Stimulated activated CD4-positive, alpha-beta T cell treated with anti-CD3 and anti-CD28 coated beads, Interleukin-4, amount 100 ng/mL, for 48 hours (primary cell): ENCODE data around the gene SPATA17.
"Not testable (repeated sequence)": the region's sequence is repeated elsewhere in the genome, so short reads cannot be mapped to it uniquely, and the experiment has no call there.

Experiments
- DNase-seq, 2 donors: peaks; one replicate each; pipeline ENCODE4 v3.0.0-alpha.2; 2020; ENCODE audit warnings: low read depth in 2 of 2

Gene SPATA17

DNA sequence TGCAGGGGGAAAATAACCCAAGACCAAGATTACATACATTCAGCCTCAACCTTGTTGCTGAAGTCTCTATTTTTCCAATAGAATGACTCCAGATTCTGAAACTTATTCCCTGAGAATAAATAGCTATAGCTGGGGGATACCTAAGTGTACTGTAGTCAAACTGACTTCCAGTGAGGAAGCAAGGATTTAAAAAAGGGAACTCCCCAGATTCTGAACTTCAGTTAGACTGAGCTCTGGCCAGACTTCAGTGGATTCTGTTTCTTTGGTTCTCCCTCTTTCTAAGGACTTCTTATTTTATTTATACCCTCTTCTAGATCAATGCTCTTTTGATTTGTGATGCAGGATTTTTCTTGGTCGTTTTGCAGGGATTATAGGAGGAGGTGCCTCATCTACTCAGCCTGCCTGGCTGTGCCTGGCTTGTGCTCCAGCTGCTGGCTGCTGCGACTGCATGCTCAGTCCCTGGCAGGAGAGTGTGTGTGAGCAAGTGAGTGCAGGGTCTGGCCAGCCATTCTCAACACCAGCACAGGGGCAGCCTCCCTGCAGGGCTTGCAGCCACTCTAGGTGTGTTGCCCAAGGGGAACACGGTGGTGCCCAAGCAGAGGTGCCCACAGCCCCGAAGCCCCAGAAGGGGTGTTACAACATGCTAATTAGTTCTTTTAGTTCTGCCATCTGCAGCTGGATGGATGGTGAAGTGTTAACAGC, 43.0 kb downstream of the SPATA17 start:
- DNase-seq, result no peak

DNA sequence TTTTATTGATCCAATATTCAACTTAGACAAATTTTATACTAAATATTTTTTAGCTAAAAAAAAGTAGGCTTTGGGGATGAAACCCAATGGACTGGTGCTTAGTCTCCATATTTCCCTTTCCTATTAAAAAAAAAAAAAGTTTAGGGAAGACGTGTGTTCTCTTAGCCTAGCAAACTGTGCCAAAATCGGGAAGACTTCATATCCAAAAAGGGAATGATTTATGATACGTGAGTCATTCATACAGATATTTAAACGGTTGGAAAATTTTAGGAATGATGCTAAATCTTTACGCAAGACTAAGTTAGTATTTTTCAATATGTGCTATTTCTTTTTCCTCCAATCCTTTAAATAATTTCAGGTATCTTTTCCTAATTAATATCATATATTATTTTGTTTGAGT, 50.7 kb downstream of the SPATA17 start:
- DNase-seq, result no peak

DNA sequence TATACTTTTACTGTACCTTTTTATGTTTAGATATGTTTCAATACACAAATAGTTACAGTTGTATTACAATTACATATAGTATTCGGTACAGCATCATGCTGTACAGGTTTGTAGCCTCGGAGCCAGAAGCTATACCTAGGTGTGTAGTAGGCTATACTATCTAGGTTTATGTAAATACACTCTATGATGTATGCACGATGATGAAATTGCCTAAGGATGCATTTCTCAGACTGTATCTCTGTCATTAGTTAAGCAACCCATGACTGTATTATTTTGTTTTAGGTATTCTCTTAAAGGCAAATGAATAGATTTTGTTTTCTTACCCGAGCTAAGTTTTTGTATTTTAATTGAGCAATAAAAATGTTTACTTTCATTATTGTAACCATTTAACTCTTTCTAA, 56.4 kb downstream of the SPATA17 start:
- no peak for DNase-seq

DNA sequence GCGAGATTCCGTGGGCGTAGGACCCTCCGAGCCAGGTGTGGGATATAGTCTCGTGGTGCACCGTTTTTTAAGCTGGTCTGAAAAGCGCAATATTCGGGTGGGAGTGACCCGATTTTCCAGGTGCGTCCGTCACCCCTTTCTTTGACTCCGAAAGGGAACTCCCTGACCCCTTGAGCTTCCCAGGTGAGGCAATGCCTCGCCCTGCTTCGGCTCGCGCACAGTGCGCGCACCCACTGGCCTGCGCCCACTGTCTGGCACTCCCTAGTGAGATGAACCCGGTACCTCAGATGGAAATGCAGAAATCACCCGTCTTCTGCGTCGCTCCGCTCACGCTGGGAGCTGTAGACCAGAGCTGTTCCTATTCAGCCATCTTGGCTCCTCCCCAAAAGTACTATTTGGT, 65.0 kb downstream of the SPATA17 start:
- not testable (repeated sequence) for DNase-seq

DNA sequence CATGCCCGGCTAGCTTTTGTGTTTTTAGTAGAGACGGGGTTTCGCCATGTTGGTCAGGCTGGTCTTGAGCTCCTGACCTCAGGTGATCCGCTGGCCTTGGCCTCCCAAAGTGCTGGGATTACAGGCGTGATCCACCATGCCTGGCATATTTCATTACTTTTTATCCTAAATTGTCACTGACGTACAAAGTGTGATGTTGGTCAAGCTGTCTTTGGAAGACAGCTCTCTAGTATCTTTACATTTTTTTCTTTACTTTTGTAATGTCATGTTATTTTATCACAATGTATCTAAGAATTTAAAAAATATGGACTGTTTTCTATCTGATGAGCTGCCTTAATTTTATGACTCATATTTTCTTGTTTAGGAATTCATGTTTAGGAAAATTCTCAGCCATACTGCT, 72.2 kb downstream of the SPATA17 start:
- no peak for DNase-seq

DNA sequence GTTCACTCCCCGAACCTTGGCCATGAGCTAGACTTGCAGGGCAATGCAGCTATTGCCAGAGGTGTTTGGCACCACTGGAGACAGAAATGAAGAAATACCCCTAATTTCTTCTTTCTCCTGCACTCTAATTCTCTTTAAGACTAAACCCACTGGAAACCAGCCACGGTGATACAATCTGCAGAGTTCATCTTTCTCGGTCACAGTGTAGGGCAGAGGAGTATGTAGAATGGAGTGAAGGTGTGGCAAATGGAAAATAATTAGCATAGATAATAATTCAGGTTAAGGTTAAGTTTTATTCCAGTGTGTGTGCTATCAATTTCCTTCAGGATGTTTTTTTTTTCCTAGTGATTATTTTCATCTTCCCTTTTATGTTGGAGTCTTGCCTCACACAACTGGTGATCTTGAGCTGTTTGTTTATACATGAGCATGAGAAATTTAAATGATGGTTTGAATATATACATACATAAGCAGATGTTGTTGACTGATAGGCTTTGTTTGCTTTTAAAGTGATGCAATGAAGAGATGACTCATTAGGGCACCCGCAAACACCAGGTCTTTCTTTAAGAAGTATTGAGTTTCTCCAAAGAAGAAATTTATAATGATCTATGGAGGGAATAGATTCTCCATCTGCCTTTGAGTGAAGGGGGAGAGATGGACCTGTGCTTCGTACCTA, 81.9 kb downstream of the SPATA17 start:
- no peak for DNase-seq

DNA sequence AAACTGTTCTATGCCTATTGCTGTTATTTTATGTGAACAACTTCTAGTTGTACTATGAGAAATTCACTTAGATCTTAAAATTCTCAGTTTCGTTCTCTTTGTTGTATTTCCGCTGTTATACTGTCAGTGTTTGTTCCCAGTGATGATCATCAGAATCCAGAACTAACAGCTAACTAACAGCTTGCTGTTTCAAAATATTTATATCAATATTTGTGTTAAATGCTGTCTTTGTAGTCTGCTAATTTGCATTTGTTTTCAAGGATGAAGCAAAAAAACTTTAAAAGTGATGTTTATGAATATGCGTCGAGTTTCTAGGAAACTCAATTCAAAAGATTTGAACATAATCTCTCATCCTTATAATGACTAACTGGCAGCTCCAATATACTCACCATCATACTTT, 84.5 kb downstream of the SPATA17 start:
- no peak for DNase-seq

DNA sequence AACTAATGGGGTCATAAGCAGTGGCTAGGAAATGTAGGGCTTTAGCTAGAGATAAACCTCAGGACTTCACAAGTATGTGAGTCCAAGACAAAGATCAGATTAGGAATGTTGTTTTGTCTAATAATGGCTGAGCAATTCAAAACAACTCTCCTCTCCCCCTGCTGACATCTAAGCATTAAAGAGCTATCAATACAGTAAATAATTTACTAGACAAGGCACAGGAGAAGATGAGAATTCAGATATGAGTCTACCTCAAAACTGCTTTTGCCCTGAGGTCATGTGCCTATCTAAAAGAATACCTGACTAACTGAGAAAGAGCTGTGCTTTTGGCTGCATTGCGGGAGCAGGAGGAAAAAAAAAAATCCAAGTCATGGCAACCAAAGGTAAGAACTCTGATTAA, 86.8 kb downstream of the SPATA17 start:
- no peak for DNase-seq

DNA sequence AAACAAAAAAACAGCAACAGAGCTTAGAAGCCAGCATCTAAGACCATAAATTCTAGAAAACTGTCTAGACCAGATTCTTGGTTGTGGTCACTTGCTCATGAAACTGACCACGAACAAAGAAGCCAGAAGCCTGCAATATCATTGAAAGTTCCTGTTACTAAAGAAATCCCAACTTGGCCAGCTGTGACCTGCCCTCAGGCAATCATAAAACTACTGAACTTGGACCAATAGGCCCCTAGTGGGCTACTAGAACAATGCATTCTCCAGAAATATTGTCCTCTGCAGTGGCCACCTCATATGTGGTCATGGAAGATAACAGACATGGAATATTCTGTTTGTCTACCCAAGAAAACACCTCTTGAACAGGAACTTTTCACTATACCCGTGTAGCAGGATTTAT, 87.7 kb downstream of the SPATA17 start:
- DNase-seq, result no peak

DNA sequence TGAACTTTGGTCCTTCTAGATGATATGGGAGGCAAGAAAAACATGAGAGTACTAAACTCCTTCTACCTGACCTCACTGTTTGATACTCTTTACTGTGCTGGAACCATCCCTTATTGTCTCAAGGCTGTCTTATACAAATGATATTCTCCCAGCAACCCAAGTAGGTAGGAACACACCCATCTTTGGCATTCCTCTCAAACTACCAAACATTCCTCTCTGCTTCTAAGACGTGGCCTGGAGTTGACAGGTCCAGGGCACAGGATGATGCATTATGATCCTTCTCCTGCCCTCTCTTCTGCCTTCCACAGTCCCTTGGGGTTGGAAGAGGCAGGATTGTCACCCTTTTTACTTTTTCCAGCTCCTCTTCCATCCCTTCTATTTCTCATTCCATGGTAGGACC, 90.5 kb downstream of the SPATA17 start:
- DNase-seq, result no peak

DNA sequence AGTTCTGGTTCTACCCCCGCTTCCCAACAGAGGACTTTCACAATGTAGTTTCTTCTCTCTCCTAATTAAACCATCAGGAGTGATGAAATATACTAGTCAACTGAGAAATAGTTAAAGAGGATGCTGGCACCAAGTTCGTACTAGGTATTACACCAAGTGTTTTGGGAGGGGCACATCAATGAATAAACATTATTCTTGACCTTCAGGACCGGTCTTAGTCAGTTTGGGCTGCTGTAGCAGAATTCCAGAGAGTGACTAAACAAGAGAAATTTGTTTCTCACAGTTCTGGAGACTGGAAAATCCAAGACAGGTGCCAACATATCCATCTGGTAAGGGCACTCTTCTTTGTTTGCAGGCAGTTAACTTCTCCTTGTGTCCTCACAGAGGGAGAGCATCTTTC, 103.8 kb downstream of the SPATA17 start:
- DNase-seq, result no peak

DNA sequence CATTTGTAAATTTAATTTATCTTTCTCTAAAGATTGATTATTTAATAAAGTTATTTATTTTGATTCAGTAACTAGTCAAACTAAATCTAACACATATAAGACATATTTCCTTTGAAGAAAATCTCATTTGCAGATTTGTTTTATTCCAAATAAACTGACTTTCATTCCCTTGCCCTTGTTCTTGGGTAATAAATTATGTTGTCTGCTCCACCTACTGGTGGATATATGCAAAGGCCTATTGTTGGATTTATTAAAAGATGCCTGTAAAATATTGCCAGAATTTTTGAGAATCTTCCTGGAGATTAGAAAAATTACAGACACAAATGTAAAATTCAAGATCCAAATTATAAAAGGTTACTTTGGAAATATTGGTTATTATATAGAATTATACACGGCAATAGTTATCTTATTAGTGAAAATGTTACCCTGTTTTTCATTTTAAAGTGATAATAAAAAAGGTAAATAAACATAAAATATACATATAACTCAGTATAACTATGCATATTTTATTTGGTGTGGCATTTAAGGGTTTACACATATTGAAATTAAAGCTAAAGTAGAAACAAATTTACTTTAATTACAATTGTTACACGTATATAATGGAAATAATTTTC, 116.1 kb downstream of the SPATA17 start:
- DNase-seq, result no peak

DNA sequence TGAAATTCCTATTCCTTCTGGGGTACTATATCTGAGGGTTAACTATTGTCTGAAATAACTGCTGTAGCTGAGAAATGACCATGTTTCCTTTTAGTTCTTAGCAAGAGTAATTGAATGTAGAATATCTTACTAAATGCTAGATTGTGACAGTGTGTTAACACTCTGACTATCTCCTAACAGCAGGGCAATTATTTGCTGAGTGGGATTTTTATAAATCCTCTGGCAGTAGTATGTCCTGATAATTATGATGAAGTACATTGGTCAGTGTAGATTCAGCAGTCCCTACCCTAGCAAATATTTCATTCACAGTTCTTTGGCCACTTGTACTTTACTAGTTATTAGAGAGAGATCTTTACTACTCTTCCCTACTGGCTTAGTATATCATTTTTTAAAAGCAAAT, 138.6 kb downstream of the SPATA17 start:
- DNase-seq, result no peak

DNA sequence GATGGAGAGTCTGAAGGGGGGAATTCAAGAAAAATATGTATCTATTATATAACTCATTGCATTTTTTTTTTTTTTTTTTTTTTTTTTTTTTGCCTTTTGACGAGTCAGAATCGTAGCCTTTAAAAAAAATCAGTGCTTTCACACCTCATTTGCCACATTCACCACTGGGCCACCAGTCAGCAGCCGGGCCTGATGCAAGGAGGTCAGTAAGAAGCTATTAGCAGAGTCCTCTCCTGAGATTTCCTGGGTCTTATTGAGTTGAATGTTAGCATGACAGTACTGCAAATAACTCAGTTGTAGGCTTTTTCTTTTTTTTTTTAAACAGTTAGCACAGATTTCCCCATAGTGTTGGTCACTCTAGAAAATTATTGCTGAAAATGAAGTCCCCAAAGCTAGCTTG, 139.8 kb downstream of the SPATA17 start:
- DNase-seq, result no peak

DNA sequence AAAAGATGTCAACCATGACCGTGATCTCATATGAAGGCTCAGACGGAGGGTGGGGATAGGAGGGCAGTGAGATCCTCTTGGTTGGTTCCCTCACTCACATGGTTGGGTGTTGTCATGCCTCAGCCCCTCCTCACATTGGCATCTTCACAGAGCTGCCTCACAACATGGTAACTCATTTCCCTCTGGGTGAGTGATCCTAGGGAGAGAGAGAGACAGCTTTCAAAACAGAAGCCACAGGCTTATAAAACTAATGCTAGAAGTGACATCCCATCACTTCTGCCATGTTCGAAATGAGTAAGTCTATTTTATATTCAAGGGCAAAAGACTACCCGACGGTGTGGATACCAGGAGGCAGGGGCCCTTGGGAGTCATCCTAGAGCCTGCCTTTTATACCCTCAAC, 145.5 kb downstream of the SPATA17 start:
- no peak for DNase-seq

DNA sequence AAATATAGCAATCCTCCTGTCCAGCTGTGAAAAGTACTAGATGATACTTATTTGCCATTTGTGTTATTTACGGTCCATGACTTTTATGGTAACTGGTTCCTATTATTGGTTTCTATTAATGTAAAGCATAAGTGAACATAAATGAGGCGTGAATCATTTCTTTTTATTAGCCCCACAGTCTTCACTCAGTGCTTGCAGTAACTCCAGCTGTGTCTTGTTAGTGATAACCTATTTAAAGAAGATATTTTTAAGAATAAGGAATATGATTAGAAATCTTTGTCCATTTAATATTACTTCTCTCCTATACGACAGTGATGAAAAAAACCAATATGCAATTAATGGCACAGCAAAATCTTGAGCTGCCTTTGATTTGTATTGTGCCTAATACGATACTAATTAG, 149.9 kb downstream of the SPATA17 start:
- no peak for DNase-seq

DNA sequence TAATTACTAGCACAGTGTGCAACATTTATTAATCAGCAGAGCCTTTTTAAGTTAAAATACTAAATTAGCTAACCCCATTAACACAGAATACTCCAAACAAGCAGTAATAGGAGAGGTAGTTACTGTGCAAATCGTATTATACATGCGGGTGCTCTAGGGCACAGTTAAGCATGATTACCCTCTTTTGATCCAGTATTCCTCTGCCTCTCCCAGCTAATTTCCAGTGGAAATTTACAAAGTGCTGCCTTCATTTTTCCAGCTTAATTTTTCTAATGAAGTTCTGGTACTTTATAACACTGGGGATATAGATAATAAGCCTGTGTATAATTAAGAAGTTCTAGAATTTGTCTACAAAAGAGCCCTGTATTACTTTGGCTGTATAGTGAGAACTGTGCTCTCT, 159.9 kb downstream of the SPATA17 start:
- no peak for DNase-seq

DNA sequence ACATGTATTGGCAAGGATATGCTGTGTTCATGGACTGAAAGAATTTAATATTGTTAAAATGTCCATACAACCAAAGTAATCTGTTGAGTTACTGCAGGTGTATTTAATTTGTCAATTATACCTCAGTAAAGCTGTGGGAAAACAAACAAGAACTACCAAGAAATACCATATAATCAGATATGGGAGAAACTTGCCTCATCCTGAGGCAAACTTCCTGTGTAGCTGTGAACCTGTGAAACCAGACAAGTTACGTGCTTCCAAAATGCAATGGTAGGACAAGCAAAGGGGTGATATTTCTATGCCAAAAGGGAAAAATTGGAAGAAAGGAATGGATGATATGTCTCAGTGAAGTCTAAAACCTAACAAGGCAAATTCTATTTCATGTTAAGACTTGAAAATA, 174.6 kb downstream of the SPATA17 start:
- DNase-seq, result no peak

DNA sequence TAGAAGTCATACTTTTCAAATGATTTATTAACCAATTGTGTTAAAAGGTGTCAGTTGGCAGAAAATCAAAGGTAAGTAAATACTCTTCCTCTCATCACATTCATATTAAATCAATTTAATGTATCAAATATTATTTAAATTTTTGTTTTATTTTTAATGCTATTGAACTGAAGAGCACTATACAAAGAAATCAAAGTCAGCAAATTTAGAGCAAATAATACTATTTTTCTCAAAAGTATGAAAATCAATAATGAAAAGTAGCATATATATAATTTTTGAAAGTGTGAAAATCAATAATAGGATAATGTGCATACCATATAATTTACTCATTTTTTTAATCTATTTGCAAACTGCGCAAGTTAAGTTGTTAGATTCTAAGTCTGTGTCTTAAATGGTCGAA, 181.0 kb downstream of the SPATA17 start:
- no peak for DNase-seq

DNA sequence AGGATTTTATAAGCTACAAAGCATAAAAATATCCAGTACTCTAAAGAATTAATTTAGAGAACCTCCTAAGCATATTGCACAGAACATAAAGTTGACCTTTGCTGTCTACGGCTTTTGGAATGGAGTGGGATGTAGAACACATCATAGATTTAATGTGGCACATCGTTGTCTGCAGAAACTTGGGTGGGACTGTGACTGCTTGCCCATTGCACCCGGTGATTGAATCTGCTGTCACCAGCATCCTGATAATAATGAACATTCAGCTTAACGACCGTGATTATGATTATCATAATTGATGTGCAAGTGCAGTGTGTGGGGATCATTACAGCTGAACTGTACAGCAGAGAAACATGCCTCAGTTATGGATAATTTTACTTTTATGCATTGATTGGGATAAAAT, 181.9 kb downstream of the SPATA17 start:
- no peak for DNase-seq

DNA sequence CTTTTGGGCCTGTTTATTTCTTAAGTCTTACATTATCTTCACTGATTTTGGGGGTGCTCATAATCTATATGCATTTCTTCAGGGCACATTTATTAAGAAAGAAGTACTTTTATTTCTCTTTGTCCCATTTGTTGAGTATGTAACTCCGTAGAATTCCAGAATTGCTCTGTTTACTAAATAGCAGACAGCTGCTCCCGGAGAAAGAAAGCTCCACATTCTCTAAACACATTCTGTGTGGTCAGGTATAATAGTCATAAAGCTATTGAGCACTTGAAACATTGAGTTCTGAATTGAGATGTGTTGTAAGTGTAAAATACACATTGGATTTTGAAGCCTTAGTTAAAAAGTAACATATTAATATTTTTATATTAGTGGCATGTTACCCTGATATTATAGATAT, 206.5 kb downstream of the SPATA17 start:
- no peak for DNase-seq

DNA sequence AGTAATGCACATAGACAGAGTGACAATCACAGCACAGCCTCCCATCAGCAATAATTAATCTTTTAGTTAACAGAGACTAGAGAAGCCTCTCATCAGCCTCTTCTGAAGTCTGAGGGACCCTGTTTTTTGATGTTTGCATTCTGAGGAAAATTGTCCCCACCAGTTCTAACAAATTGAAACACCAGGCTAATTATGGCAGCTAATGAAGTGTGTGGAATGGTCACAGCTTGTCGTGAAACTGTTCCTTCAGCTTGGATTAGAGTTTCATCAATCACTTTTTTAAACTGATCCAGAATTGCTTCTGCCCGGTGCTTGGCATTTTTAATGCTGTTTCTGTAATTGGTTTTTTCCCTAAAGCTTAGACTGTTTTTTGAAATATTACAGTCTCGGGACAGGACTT, 208.0 kb downstream of the SPATA17 start:
- no peak for DNase-seq

DNA sequence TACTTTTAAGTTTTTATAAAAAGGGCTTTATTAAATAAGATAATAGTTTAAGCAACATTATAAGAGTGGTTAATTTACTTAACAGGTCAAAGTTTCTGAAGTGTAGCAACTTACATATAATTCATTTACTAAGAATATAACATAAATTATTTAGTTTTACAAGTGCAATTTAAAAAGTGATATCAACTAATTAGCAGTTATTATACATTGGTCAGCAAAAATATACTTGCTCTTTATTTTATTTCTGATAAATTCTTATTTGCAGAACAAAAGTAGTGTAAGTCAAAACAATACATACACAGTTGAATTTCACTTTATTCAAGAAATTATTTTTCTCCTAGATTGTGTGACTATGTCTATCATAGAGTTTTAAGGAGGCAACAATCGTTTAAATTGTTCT, 215.6 kb downstream of the SPATA17 start:
- DNase-seq, result no peak
